Loucy (cell line): ENCODE measurements around the gene PLEKHA4.
A peak's percentile ranks its signal among the peaks of the same experiment; 100 is the strongest.

Experiments used
- H2AFZ ChIP-seq: fragments of 200-600 bp; sonication (generic); 2 replicates; pipeline ENCODE4 v1.6.0; 2016; ENCODE audit warnings: antibody characterized with exemption, mild to moderate bottlenecking, low read length, moderate library complexity
- H3F3A ChIP-seq: fragments of 200-600 bp; 2 replicates; pipeline ENCODE4 v1.6.0; 2016; ENCODE audit warnings: antibody characterized with exemption, low read depth, mild to moderate bottlenecking
- H3K27me3 ChIP-seq: fragments of 200-600 bp; sonication (generic); 2 replicates; pipeline ENCODE4 v1.6.1; 2014; ENCODE audit warnings: low read length, mild to moderate bottlenecking; ENCODE audit not compliant: insufficient read depth, poor library complexity, severe bottlenecking
- H3K36me3 ChIP-seq: fragments of 200-600 bp; sonication (generic); 2 replicates; pipeline ENCODE4 v1.6.1; 2016; ENCODE audit warnings: low read length; ENCODE audit not compliant: insufficient read depth
- H3K4me1 ChIP-seq: fragments of 200-600 bp; sonication (generic); 2 replicates; pipeline ENCODE4 v1.5.1; 2014; ENCODE audit warnings: low read length, mild to moderate bottlenecking; ENCODE audit not compliant: insufficient read depth, poor library complexity, severe bottlenecking
- H3K4me2 ChIP-seq: fragments of 200-600 bp; sonication (generic); 2 replicates; pipeline ENCODE4 v1.6.0; 2014; ENCODE audit warnings: antibody characterized with exemption, low read length, low read depth, mild to moderate bottlenecking; ENCODE audit not compliant: poor library complexity, severe bottlenecking
- H3K4me3 ChIP-seq: fragments of 200-600 bp; sonication (generic); 2 replicates; pipeline ENCODE4 v1.5.1; 2014; ENCODE audit warnings: low read length, mild to moderate bottlenecking, mixed read lengths; ENCODE audit not compliant: poor library complexity, severe bottlenecking
- H3K79me2 ChIP-seq: fragments of 200-600 bp; sonication (generic); 2 replicates; pipeline ENCODE4 v1.6.1; 2014; ENCODE audit warnings: low read length; ENCODE audit not compliant: insufficient read depth
- H3K9ac ChIP-seq: fragments of 200-600 bp; sonication (generic); 2 replicates; pipeline ENCODE4 v1.6.0; 2014; ENCODE audit warnings: mild to moderate bottlenecking, low read depth, low read length, moderate library complexity; ENCODE audit not compliant: poor library complexity, severe bottlenecking
- H3K9me2 ChIP-seq: fragments of 200-600 bp; sonication (generic); replicated peaks from 2 replicates; pipeline ENCODE4 v1.6.1; 2016; ENCODE audit warnings: low read depth, low read length, mixed read lengths
- H3K9me3 ChIP-seq: fragments of 200-600 bp; sonication (generic); 2 replicates; pipeline ENCODE4 v1.6.1; 2014; ENCODE audit warnings: mild to moderate bottlenecking, antibody characterized with exemption, low read length, low read depth; ENCODE audit not compliant: insufficient read depth
- H4K20me1 ChIP-seq: fragments of 200-600 bp; sonication (generic); 2 replicates; pipeline ENCODE4 v1.6.0; 2014; ENCODE audit warnings: antibody characterized with exemption, low read length, mild to moderate bottlenecking; ENCODE audit not compliant: insufficient read depth, poor library complexity, severe bottlenecking
- CTCF ChIP-seq: fragments of 200-600 bp; sonication (generic); conservative IDR thresholded peaks from 2 replicates; pipeline ENCODE4 v1.5.1; 2014; ENCODE audit warnings: mild to moderate bottlenecking, antibody characterized with exemption, low read length
- EZH2phosphoT487 ChIP-seq: fragments of 200-600 bp; IDR thresholded peaks from 2 replicates; pipeline ENCODE4 v1.6.1; 2018; ENCODE audit warnings: antibody characterized with exemption, mild to moderate bottlenecking, moderate library complexity, borderline replicate concordance

Gene PLEKHA4

GRCh38 chr19:48812094-48812929 is 56.1 kb downstream of the PLEKHA4 start:
- Histone ChIP-seq H3F3A (no peaks in the 10 kb centered on the region), H3K9me3 (no peaks in the 10 kb centered on the region)

GRCh38 chr19:48810151-48810550 is 58.3 kb downstream of the PLEKHA4 start:
- Histone ChIP-seq H3F3A (no peaks in the 10 kb centered on the region), H3K4me1 (peaks cover 9% of the 10 kb centered on the region), H4K20me1 (no peaks in the 10 kb centered on the region), H3K4me2 (peak overlapping the region; percentile 80), H3K9ac (peak overlapping the region; percentile 86), H3K79me2 (peaks cover 15% of the 10 kb centered on the region), H3K36me3 (no peaks in the 10 kb centered on the region), H2AFZ (peak overlapping the region; percentile 78), H3K4me3 (peak overlapping the region; percentile 84), H3K9me2 (no peaks in the 10 kb centered on the region), H3K27me3 (no peaks in the 10 kb centered on the region), H3K9me3 (no peaks in the 10 kb centered on the region)
- no peak for TF ChIP-seq CTCF
- TF ChIP-seq EZH2phosphoT487, result no peak

More at GRCh38 chr19:48812094-48812929, 56.1 kb downstream of the PLEKHA4 start:
- Histone ChIP-seq H3K36me3 (no peaks in the 10 kb centered on the region), H4K20me1 (no peaks in the 10 kb centered on the region), H3K4me3 (peak overlapping the region; percentile 62), H3K79me2 (peaks cover 15% of the 10 kb centered on the region), H2AFZ (0 out of 2 replicates have a peak overlapping the region, but pooled peaks have one; percentile 27), H3K4me1 (peaks cover 9% of the 10 kb centered on the region), H3K9me2 (no peaks in the 10 kb centered on the region), H3K4me2 (peak overlapping the region; percentile 80), H3K9ac (no peak overlapping the region), H3K27me3 (no peaks in the 10 kb centered on the region)
- TF ChIP-seq EZH2phosphoT487 (no peak), CTCF (no peak)

- Histone ChIP-seq H2AFZ (no peak overlapping the region), H3K36me3 (no peaks in the 10 kb centered on the region), H3K4me3 (no peak overlapping the region), H3K79me2 (peaks cover 15% of the 10 kb centered on the region), H3K4me1 (peaks cover 9% of the 10 kb centered on the region), H3F3A (no peaks in the 10 kb centered on the region), H3K9me2 (no peaks in the 10 kb centered on the region), H3K9ac (no peak overlapping the region), H3K4me2 (no peak overlapping the region), H4K20me1 (no peaks in the 10 kb centered on the region), H3K9me3 (no peaks in the 10 kb centered on the region), H3K27me3 (no peaks in the 10 kb centered on the region)
- no peak; the same call in 1 of the 2 replicates for TF ChIP-seq CTCF
- TF ChIP-seq EZH2phosphoT487, result no peak
These were observed 60.7 kb downstream of the PLEKHA4 start for GRCh38 chr19:48807590-48808308.
